PC-3 (cell line): Measurements from ENCODE around the gene MRPS34.

Source experiments
- CTCF ChIP-seq: fragments of 300-600 bp; sonication (generic); conservative IDR thresholded peaks from 2 replicates; pipeline ENCODE4 v1.5.1; 2017; ENCODE audit warnings: antibody characterized with exemption, low read depth, mild to moderate bottlenecking, low read length
- EZH2 ChIP-seq: fragments of 300-600 bp; sonication (generic); IDR thresholded peaks from one replicate; pipeline ENCODE4 v1.6.1; 2017; ENCODE audit warnings: antibody characterized with exemption, mild to moderate bottlenecking, low read length; ENCODE audit not compliant: unreplicated experiment

DNA sequence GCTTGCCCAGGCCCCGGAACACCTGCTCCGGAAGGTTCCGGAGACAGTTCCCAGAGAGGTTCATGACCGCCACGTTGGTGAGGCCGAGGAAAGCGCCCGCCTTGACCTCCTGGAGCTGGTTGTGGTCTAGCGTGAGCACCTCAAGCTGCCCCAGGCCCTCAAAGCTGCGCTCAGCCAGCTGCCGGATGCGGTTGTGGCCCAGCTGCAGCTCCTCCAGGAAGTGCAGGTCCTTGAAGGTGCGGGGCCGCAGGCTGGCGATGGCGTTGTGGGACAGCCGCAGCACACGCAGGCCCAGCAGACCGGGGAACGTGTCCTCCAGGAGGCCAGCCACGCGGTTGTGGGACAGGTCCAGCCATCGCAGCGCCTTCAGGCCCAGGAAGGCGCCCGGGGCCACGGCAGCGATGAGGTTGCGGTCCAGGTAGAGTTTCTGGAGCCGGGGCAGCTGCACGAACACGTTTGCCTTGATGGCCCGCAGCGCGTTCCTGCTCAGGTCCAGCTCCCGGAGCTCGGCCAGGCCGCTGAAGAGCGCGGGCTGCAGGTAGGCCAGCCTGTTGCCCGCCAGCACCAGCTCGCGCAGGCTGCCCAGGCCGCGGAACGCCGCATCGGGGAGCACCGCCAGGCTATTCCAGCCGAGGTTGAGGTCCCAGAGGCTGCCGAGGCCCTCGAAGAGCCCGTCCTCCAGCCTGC lies 18.5 kb upstream of the MRPS34 start:
- TF ChIP-seq CTCF (no peak), EZH2 (no peak)
